Kidney epithelial cell (primary cell): ENCODE data around the gene CUX1. TPM values are rescaled to one million over a fixed set of nuclear protein-coding genes. Genes with fewer than 3 reads are reported as not detected.

Experiments
- DNase-seq: peaks from one replicate; pipeline ENCODE4 v3.0.0-alpha.2; 2010; ENCODE audit warnings: low read depth
- H3K27me3 ChIP-seq: 2 replicates; pipeline ENCODE4 v1.6.0; 2011; ENCODE audit warnings: low read length; ENCODE audit not compliant: control insufficient read depth, insufficient read depth
- H3K36me3 ChIP-seq: 2 replicates; pipeline ENCODE4 v1.5.1; 2011; ENCODE audit warnings: low read length; ENCODE audit not compliant: control insufficient read depth, insufficient read depth
- H3K4me3 ChIP-seq: 2 replicates; pipeline ENCODE4 v1.5.1; 2011; ENCODE audit warnings: low read depth, mild to moderate bottlenecking, control low read depth, low read length
- CTCF ChIP-seq: IDR thresholded peaks from 2 replicates; pipeline ENCODE4 v1.5.1; 2011; ENCODE audit warnings: mild to moderate bottlenecking, moderate library complexity, low read length, control low read depth, inconsistent platforms; ENCODE audit not compliant: insufficient read depth, poor library complexity, severe bottlenecking
- total RNA-seq: library from RNA; depleted of rRNA; stranded (reverse); fragments of >200 nt; gene quantifications from 2 replicates; pipeline ENCODE4 v1.2.3, GENCODE V29; 2015

Gene CUX1
- total RNA-seq, 1 donor from 2014 or later, result 56.7 TPM

GRCh38 chr7:101890749-101891523 is 73.5 kb downstream of the CUX1 start:
- Histone ChIP-seq H3K4me3 (no peak overlapping the region), H3K27me3 (no peaks in the 10 kb centered on the region), H3K36me3 (no peaks in the 10 kb centered on the region)
- TF ChIP-seq CTCF, result no peak
- DNase-seq, result no peak

- Histone ChIP-seq H3K36me3 (no peaks in the 10 kb centered on the region), H3K27me3 (no peaks in the 10 kb centered on the region), H3K4me3 (no peak overlapping the region)
- DNase-seq, result no peak
- TF ChIP-seq CTCF, result no peak
Observed at GRCh38 chr7:101891936-101892640, 74.7 kb downstream of the CUX1 start.

GRCh38 chr7:101893341-101894082 is 76.1 kb downstream of the CUX1 start:
- no peak for TF ChIP-seq CTCF
- Histone ChIP-seq H3K36me3 (no peaks in the 10 kb centered on the region), H3K27me3 (no peaks in the 10 kb centered on the region), H3K4me3 (no peak overlapping the region)
- no peak for DNase-seq

GRCh38 chr7:101896316-101896715 is 78.9 kb downstream of the CUX1 start:
- DNase-seq, result no peak
- Histone ChIP-seq H3K27me3 (no peaks in the 10 kb centered on the region), H3K36me3 (no peaks in the 10 kb centered on the region), H3K4me3 (no peak overlapping the region)
- TF ChIP-seq CTCF, result no peak

- Histone ChIP-seq H3K4me3 (no peak overlapping the region), H3K36me3 (no peaks in the 10 kb centered on the region), H3K27me3 (no peaks in the 10 kb centered on the region)
- TF ChIP-seq CTCF, result no peak
- DNase-seq, result no peak
Observed at GRCh38 chr7:101896941-101897340, 79.5 kb downstream of the CUX1 start.
